HG02981 (cell line): ENCODE data around the gene GPRIN1.

Source experiments
- ATAC-seq: cut with Tn5 transposase; IDR thresholded peaks from one replicate; pipeline ENCODE4 v1.9.1; 2021; ENCODE audit warnings: mild to moderate bottlenecking, moderate library complexity; ENCODE audit not compliant: unreplicated experiment

The GPRIN1 gene

DNA sequence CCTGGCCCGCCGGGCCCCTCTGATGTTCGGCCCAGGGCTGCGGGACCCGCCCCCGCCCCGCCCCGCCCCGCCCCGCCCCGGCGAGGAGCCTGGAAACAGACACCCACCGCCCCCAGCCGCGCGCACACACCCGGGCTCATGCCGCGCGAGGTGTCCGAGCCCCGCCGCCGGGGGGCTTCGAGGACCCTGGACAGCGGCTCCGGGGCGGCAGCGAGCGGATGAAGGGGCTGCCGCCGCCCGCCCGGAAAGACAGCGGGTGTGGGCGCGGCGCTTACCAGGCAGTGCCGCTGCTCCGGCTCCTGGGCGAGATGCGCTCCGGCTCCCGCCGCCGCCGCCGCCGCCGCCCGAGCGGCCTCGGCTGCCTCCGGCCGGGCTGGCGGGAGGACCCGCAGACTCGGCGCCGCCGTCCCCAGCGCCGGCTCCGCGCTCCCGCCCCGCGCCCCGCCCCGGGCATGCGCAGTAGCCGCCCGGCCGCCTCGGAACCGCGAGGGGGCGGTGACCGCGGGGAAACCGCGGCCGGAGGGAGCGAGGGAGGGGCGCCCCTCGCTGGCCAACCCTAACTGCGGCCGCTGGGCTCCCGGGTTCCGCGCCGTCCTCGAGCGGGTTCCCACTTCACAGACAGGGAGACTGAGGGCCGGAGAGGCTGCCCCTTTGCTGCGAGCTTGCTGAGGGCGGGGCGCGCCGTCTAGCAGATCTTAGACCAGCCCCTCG, at the start of gene GPRIN1:
GPRIN1 (minus strand) TSS at position 433 of the 711 bp plus-strand sequence. CDS start 10,322 bp downstream, outside the sequence.
- ATAC-seq, result peak; percentile 69

DNA sequence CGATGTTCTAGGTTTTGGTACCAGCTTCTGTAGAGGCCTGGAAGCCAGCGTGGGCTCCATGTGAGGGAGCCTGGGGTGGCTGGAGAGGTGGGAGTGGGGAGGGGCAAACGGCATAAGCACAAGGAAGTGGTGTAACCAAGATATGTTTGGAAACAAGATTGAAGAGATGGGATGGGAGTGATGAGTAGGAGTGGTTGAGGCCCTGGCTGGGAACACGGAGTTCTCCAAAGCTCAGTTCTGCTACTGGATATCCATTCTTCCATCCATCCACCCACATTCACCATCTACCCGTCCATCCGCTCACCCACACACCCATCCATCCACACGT, 49.5 kb upstream of the GPRIN1 start:
- no peak for ATAC-seq

DNA sequence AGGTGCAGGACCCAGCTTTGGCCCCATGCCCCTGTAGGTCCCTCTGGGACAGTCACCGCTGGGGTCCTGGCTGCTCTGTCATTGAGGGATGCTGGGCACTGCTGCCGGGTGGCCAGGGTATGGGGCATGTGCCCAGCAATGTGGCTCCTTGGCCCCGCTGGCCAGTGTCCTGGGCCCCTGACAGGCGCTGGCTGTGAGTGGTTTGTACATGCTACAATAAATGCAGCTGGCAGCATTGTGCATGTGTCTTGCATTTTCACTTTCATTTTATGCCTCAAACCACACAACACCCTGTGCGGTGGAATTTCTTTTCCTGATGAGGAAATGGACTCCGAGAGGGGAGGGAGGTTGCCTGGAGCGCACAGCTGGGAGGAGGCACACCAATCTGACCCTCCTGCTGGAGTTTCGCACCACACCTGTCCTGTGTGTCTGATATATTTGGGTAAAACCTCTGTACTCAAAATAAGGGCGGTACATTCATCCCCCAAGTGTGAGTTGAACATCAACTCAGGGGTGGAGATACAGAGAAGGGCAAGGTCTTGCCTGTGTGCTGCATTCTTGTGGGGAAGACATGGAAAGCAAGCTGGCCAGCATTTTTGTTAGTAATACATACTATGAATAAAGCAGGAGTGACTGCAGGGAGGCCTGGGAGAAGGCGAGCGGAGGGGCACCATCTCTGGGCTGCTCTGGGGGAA, 49.0 kb upstream of the GPRIN1 start:
- peak; percentile 37 for ATAC-seq

DNA sequence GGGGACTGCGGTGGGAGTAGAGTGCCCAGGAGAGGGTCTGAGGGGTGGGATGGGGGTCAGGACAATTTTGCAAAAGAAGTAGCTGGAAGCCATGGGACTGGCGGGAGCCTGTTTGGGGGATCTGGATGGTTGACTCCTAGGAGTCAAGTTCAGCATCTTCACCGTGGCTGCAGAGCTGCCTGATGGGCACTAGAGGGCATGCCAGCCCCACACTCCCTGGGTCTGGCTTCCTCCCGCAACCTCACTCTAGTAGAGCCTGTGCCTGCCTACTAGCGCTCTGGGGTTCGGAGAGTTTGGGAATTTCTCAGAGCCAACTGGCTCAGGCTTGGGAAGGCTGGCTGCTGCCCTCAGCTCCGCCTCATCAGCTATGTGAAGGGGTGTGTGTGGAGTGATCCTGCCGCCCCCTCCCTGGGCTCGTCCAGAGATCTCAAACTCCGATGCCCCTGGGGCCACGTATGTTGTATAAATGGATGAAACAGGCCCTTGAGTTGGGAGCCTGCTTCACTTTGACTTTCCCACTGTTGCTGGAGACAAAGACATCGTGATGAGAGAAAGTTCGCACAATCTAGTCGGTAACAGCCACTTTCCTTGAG, 48.1 kb upstream of the GPRIN1 start:
- no peak for ATAC-seq

DNA sequence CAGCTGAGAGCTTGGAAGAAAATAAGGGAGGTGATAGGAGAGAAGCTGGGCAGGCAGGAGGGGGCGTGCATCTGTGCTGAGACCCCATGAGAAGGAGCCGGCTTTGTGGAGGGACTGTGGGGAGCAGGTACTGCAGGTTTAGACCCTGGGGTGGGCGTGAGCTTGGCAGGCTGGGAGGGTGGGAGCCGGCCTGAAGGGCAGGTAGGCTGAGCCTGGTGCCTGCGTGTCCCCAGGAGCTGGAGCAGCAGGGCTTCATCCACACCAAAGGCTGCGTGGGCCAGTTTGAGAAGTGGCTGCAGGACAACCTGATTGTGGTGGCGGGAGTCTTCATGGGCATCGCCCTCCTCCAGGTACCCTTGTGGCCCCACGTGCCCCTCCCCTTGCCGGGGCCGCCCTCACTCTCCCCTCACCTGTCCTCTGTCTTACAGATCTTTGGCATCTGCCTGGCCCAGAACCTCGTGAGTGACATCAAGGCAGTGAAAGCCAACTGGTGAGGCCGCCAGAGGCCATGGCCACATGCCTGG, 46.6 kb upstream of the GPRIN1 start:
- no peak for ATAC-seq

DNA sequence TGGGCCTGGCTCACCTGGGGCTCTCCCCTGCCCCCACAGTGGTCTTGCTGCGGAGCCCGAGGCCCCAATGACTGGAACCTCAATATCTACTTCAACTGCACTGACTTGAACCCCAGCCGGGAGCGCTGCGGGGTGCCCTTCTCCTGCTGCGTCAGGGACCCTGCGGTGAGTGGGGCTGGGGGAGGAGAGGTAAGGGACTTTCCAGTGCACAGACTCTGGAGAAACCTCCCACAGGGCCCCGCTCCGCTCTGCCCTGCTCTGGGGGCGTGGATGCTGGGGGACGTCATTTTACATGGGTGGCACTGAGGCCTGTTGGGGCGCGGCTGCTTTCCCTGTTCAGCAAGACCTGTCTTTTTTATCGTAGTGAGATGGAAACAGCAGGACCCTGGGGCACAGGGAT, 44.9 kb upstream of the GPRIN1 start:
- ATAC-seq, result no peak

DNA sequence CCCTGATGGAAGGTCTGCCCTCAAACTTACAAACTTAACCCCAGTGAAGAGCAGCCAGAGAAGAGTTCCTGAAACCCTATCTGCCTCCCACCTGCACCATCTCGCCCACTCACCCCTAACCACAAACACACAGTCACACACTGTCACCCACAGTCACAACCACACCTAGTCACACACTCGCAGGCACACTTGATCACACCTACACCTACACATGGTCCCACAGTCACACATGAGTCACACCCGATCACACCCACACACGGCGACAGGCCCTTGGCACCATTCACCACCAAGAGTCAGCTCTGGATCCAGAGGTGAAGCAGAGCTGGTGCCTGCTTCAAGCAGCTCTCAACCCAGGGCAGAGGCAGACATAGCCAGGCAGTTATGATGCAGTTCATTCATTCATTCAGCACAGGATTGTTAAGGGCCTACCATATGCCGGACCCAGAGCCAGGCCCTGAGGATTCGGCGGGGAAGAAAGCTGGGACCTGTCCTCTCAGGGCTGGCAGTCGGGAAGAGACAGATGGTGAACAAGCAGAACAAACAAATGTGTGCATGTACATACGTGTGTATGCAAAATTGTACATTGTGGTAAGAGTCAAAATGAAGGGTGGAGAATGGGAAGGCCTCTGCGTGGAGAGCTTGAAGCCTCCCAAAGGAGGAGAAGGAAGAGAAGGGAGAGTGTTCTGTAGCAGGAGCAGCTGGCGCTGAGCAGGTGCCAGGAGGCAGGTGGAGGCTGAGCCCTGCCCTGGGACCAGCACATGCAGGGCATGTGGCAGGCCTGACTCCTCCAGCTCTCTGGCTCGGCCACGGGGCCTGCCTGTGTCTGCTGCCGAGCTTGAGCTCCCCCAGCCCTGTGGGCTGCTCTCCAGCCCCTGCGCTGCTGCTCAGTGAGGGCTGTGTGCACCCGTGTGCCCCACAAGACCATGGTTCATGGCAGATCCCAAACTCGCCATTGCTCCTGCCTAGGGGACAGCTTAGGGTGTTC, 43.7 kb upstream of the GPRIN1 start:
- ATAC-seq, result no peak

DNA sequence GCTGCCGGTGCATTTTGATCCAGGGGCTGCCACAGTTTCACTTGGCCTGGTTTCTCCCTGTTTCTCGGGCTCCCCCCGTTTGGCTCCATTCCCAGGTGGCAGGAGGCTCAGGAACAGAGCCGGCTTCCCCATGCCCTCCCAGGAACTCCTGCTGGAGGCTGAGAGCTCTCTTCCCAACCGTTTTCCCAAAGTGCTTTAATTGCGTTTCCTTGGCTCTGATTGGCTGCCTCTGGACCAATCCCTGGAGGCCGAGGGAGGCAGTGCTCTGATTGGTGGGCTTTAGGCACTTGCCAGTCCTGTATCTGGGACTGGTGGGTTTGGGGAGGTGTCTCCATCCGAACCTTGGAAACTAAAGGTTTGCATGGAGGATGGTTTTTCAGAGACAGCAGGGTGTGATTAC, 42.2 kb upstream of the GPRIN1 start:
- ATAC-seq, result no peak

DNA sequence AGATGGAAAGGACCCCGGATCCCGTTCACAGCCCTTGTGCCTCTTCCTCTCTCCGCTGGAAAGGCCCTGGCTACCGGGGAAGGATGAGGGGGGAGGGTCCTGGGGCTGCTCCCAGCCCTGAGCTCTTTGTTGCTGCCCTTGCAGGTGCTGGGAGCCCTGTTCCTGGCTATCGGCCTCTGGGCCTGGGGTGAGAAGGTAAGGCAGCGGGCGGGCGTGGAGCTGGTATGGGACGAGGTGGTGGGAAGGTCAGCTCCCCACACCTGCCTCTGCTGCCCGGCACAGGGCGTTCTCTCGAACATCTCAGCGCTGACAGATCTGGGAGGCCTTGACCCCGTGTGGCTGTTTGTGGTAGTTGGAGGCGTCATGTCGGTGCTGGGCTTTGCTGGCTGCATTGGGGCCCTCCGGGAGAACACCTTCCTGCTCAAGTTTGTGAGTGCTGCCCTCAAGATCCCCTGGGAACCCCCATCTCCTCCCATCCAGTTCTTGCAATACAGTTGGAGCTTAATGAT, 41.6 kb upstream of the GPRIN1 start:
- no peak for ATAC-seq

DNA sequence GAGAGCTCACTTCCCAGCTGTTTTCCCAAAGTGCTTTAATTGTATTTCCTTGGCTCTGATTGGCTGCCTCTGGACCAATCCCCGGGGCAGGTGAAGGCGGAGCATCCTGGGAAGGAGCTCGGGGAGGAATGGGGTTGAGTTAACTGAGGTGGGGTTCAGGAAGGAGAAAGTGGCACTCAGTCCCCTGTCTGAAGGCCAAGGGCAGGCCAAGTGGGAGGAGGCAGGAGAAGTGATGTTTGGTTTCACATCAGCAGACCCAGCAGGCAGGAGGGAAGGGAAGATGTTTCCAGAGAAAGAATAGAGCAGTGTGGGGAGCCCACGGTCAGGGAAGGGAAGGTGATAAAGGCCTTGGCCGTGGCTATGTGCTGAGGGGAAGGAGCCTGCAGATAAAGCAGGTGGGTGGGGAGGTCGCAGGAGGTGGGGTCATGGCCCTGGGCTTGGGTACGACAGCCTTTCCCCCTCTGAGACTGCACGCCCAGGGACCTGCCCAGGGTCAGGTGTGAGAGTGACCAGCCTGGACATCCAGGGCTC, 40.5 kb upstream of the GPRIN1 start:
- no peak for ATAC-seq

DNA sequence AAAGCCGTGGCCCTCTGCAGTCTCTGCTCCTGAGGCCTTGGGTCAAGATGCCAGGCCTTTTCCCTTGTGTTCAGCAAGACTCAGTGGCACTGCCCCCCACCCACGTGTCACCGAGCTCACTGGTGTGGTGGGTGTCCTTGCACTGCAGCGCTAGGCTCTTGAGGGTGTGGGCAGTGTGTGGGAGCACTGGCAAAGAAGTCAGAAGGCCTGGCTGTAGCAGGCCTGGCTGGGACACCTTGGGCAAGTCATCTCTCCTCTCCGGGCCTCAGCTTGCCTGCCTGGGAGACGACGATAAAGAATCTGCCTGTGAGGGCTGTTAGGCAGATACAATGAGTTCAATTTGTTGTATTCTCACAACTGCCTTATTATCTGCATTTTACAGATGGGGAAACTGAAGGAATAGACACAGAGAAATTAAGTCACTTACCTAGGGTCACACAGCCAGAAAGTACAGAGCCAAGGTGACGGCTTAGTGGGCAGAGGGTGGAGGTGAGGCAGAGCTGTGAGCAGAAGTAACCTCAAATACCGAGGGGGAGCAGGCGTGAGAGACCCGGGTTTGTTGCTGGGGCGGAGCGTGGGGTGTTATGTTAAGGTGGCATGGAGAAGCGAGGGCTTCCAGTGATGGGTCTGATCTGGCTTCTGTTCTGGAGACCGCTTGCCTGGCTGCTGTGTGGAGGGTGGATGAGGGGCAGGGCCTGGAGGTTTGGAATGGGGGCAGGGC, 38.7 kb upstream of the GPRIN1 start:
- ATAC-seq, result no peak

DNA sequence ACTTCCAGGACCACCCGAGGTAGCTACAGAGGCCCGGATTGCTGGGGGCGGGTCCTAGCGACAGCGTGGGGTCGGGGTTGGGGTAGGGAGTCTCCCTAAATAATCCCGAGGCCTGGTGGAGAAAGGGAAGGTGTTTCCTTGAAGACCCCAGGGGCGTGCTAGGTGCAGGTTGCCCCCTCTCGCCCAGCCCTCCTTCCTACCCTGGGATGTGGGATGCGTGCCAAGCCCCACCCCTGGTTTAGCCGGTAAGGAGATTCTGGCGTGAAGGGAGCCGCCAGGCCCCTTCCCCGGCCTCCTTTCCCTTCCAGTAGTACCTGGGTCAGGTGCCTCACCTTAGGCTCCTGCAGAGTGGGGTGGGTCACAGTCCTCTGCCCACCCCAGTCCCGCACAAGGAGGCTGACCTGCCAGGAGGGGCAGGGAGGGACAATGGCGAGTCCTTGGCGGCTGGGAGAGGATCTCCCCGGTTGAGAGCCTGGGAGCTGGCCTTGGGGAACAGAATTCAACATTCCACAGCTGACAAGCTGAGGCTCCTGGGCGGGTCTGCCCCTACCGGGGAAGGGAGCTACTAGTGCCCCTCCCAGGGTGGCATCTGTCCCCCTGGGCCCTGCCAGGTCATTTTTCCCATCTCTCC, 38.0 kb upstream of the GPRIN1 start:
- ATAC-seq, result no peak

DNA sequence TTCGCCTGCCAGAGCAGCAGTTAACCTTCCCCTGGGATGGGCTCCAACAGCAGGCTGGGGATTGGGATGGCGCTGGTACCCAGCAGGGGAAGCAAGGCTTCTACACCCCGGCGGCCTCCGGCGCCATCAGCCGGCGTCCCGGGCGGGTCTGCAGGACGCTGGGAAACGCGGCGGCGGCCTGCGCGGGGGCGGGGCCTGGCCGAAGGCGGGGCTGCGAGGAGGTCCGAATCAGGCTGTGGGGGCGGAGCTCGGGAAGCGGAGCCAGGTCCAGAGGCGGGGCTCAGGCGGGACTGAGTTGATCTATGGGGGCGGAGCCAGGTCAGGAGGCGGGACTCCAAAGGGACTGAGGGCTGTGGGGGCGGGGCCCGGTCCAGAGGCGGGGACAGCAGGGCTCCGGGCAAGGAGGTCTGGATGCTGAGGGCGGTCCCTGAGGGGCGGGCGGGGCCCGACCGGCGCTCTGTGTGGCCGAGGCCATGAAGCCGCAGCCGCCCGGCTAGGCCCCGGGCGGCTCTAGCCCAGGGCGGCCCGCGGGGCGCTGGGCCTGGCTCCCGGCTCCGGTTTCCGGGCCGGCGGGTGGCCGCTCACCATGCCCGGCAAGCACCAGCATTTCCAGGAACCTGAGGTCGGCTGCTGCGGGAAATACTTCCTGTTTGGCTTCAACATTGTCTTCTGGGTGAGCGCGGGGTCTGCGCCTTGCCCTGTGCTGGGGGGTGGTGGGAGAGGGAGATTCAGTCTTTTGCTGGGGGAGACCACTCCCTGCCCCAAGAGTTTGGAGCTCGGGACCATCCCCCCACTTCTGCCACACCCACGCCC, 37.3 kb upstream of the GPRIN1 start, which contains the start of gene TSPAN17:
TSPAN17 (plus strand) TSS at position 455 of the 813 bp plus-strand sequence; CDS start at position 587, 132 bp downstream.
- peak; percentile 91 for ATAC-seq

DNA sequence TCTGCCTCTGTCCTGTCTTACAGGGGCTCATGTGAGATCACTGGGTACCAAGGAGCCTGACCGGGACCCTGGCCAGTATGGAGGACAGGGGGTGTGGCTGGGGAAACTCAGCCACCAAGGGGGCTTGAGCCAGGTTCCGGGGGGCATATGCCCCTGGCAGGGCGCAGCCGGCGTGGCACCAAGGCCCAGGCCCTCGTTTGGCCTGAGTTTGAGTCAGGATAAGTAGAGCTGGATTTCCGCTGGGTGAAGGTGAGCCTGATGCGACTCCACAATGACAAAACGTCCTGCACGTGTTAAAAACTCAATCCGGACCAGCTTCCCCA, 36.7 kb upstream of the GPRIN1 start:
- ATAC-seq, result no peak

DNA sequence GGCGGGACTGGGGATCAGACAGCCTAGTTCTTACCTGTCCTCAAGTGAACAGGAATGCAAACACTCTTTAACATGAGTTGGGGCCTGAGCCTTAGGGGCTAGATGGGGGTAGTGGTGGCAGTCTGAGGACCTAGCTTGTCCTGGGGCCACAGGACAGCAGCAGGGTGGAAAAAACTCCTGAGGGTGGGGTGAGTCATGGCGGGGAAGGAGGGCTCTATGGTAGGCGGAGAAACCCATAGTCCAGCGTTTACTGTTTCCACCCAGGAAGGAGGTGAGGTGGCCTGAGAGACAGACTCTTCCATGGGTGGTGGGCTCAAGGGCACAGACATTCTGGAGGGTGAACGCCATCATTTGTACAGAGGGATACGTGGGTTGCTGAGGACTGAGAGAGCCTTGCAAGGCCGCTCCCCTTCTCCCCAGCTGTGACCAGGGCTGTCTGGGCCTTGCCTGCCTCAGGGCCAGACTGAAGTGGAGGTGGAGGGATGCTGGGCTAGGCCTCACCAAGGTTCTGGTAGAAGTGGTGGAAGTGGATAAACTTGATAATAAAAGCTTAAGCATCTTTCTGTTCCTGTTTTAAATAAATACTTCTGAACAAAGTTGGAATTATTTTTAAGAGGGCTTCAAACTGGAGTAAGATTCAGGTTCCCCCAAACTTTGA, 36.2 kb upstream of the GPRIN1 start:
- no peak for ATAC-seq

DNA sequence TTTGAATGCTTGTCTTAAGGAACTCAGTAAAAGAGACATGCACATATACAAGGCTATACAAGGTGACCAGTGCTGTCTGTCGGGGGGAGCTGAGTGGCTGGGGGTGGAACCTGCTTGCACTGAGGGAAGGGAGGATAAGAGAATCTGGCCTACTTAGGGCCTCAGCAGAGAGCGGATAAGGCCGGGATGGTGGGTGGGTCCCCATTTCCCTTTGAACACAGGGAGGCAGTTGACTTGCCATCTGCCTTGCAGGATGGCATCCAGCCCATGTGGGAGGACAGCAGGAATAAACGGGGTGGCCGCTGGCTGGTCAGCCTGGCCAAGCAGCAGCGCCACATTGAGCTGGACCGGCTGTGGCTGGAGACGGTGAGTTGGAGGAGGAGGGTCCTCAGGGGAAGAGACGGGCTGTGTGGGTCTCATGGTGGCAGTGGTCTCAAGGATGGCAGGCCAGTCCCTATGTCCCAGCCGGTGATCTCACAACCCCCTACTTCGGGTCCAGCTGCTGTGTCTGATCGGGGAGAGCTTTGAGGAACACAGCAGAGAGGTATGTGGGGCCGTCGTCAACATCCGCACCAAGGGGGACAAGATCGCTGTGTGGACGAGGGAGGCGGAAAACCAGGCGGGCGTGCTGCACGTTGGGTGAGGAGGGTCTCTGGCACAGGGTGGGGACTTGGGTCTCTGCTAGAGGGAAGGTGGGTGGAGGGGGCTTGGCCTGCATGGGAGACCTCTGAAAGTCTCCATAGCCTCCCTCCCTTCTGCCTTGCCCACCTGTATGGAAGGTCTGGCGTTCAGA, 35.1 kb upstream of the GPRIN1 start:
- ATAC-seq, result no peak

DNA sequence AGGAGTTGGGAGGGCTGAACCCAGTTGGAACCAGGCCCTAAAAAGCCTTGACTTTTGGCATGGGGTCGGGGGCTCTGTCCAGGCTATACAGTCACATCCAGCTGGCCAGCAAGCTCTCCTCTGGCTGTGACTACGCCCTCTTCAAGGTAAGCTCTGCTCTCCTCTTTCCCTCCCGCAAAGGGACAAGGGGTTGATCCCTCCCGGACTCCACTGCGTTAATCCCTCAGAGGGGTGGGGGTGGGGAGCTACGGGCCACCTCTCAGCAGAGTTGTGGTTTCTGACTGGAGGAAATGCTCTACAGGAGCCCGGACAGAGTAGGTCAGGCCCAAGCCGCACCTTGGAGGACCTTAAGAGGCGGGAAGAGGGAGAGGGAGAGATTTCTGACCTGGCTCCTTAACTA, 34.3 kb upstream of the GPRIN1 start:
- no peak for ATAC-seq
